M059J (cell line): ENCODE results near the gene KCNJ18. TPM values are rescaled to one million over a fixed set of nuclear protein-coding genes. Genes with fewer than 3 reads are reported as not detected.
"Not testable (repeated sequence)": the region's sequence is repeated elsewhere in the genome, so short reads cannot be mapped to it uniquely, and the experiment has no call there.

Experiments used
- DNase-seq: peaks from one replicate; pipeline ENCODE4 v3.0.0-alpha.2; 2012; ENCODE audit warnings: low read depth
- total RNA-seq: library from RNA; depleted of rRNA; stranded (reverse); fragments of >200 nt; shearing (Covaris generic); gene quantifications from 2 replicates; pipeline ENCODE4 v1.2.3, GENCODE V29; 2014; rRNA removed

The KCNJ18 gene
- total RNA-seq: not detected in 2 replicates

GRCh38 chr17:21691883-21692703 is at the start of gene KCNJ18:
KCNJ18 (plus strand) TSS chr17:21692523; CDS start chr17:21702787, 10,264 bp downstream.
- not testable (repeated sequence) for DNase-seq

- not testable (repeated sequence) for DNase-seq
Measured at GRCh38 chr17:21648125-21648524, 44.2 kb upstream of the KCNJ18 start.

- not testable (repeated sequence) for DNase-seq
Measured at GRCh38 chr17:21650043-21650442, 42.3 kb upstream of the KCNJ18 start.

- DNase-seq: not testable (repeated sequence)
Measured at GRCh38 chr17:21652049-21652448, 40.3 kb upstream of the KCNJ18 start.

- not testable (repeated sequence) for DNase-seq
Measured at GRCh38 chr17:21653211-21653610, 39.1 kb upstream of the KCNJ18 start.

- DNase-seq: not testable (repeated sequence)
Measured at GRCh38 chr17:21656518-21657309, 35.6 kb upstream of the KCNJ18 start.

GRCh38 chr17:21659635-21660034 is 32.7 kb upstream of the KCNJ18 start:
- not testable (repeated sequence) for DNase-seq

- not testable (repeated sequence) for DNase-seq
Measured at GRCh38 chr17:21661455-21661854, 30.9 kb upstream of the KCNJ18 start.

- not testable (repeated sequence) for DNase-seq
Measured at GRCh38 chr17:21663166-21663565, 29.2 kb upstream of the KCNJ18 start.

- DNase-seq: not testable (repeated sequence)
Measured at GRCh38 chr17:21663614-21664474, 28.5 kb upstream of the KCNJ18 start.

- not testable (repeated sequence) for DNase-seq
Measured at GRCh38 chr17:21665171-21665570, 27.2 kb upstream of the KCNJ18 start.

GRCh38 chr17:21665935-21666493 is 26.3 kb upstream of the KCNJ18 start:
- not testable (repeated sequence) for DNase-seq

GRCh38 chr17:21666711-21667412 is 25.5 kb upstream of the KCNJ18 start:
- DNase-seq: not testable (repeated sequence)

- DNase-seq: not testable (repeated sequence)
Measured at GRCh38 chr17:21667413-21668117, 24.8 kb upstream of the KCNJ18 start.

GRCh38 chr17:21668118-21668488 is 24.2 kb upstream of the KCNJ18 start:
- not testable (repeated sequence) for DNase-seq

- DNase-seq: not testable (repeated sequence)
Measured at GRCh38 chr17:21668746-21669508, 23.4 kb upstream of the KCNJ18 start.

GRCh38 chr17:21669616-21670360 is 22.5 kb upstream of the KCNJ18 start:
- DNase-seq: not testable (repeated sequence)
